Mammary epithelial cell (primary cell): ENCODE results near the gene VPS26B.

Experiments
- CTCF ChIP-seq, 2 donors: IDR thresholded peaks in 1 of 2; conservative IDR thresholded peaks in 1 of 2; 2 replicates each; pipeline ENCODE4 v1.5.1; 2011 to 2012; ENCODE audit warnings: inconsistent platforms in 2 of 2, low read length in 2 of 2, mild to moderate bottlenecking in 2 of 2, control low read depth in 1 of 2, low read depth in 1 of 2; ENCODE audit not compliant: insufficient read depth in 1 of 2; ENCODE audit errors: extremely low read depth in 1 of 2
- EZH2 ChIP-seq: IDR thresholded peaks from 2 replicates; pipeline ENCODE4 v1.6.1; 2012; ENCODE audit warnings: low read length, inconsistent platforms, borderline replicate concordance

GRCh38 chr11:134240592-134240991, 16.1 kb downstream of the VPS26B start:
- TF ChIP-seq EZH2 (no peak), CTCF (conservative IDR thresholded peaks at IDR 0.05 in 1 of 2, IDR thresholded peaks at IDR 0.05 in 1 of 2; ENCODE audit: extremely low read depth in 1 of 2, insufficient read depth in 1 of 2, low read depth in 1 of 2, low read length in 2 of 2) (no peak)
